ENCODE results near the gene HELQ. TPM values are rescaled to one million over a fixed set of nuclear protein-coding genes. Genes with fewer than 3 reads are reported as not detected.
A peak's percentile ranks its signal among the peaks of the same experiment; 100 is the strongest.

Gene HELQ
- total RNA-seq (2016; rRNA removed; fragmentation: Illumina TruSeq; extraction: Trizol), result 10.2 and 10.8 TPM in 2 replicates
- total RNA-seq (2016; cell fraction: cytosol; rRNA removed; fragmentation: Illumina TruSeq; extraction: Trizol; ENCODE audit: low read depth), result 8.7 and 9.7 TPM in 2 replicates
- total RNA-seq (2016; cell fraction: insoluble cytoplasmic fraction; rRNA removed; fragmentation: Illumina TruSeq; extraction: Trizol), result 10.4 and 11.8 TPM in 2 replicates
- total RNA-seq (2016; cell fraction: membrane; rRNA removed; fragmentation: Illumina TruSeq; extraction: Trizol), result 6.9 and 9.2 TPM in 2 replicates
- total RNA-seq (2016; cell fraction: nucleus; rRNA removed; fragmentation: Illumina TruSeq; extraction: Trizol), result 14.6 and 15.0 TPM in 2 replicates
- 6.6 and 7.1 TPM in 2 replicates for polyA plus RNA-seq (2011; rRNA removed)
- polyA plus RNA-seq (2011; cell fraction: cytosol; rRNA removed), result 4.3 and 5.6 TPM in 2 replicates
- 4.7 and 6.8 TPM in 2 replicates for polyA plus RNA-seq (2011; cell fraction: nucleus; rRNA removed)
- 4.0 and 6.0 TPM in 2 replicates for polyA plus RNA-seq (2012)
- 3.4 TPM in 2 replicates for polyA plus RNA-seq (2016; cell fraction: cytosol; fragmentation: Illumina TruSeq; extraction: Trizol; ENCODE audit: low read depth)
- 8.5 and 10.9 TPM in 2 replicates for polyA plus RNA-seq (2016; cell fraction: insoluble cytoplasmic fraction; fragmentation: Illumina TruSeq; extraction: Trizol; ENCODE audit: low read depth)
- polyA plus RNA-seq (2016; cell fraction: membrane; fragmentation: Illumina TruSeq; extraction: Trizol; ENCODE audit: low read depth), result 4.7 and 5.0 TPM in 2 replicates
- polyA plus RNA-seq (2016; cell fraction: nucleus; fragmentation: Illumina TruSeq; extraction: Trizol; ENCODE audit: insufficient read depth, low read depth), result 7.3 and 8.4 TPM in 2 replicates
- polyA minus RNA-seq (2011; rRNA and poly(A)+ RNA removed; ENCODE audit: low replicate concordance), result 11.5 and 14.8 TPM in 2 replicates
- polyA minus RNA-seq (2011; cell fraction: cytosol; rRNA and poly(A)+ RNA removed), result 6.1 and 8.0 TPM in 2 replicates
- polyA minus RNA-seq (2011; cell fraction: nucleus; rRNA and poly(A)+ RNA removed), result 24.8 and 27.5 TPM in 2 replicates
- Bru-seq, nascent RNA, result percentile 71 among the genes with signal in this experiment
- BruChase-seq, experiment 1, labeled RNA remaining after a 6-hour chase, result percentile 64 among the genes with signal in this experiment
- BruChase-seq, experiment 2, labeled RNA remaining after a 2-hour chase, result percentile 69 among the genes with signal in this experiment
- long read RNA-seq, experiment 1, transcript HELQ-202 (2 exons, 744 nt), result major isoform, 5 of 12 reads
- long read RNA-seq, experiment 1, partial matches to known transcripts, result 3 of 12 reads
- long read RNA-seq, experiment 1, other reads (novel, unspliced or antisense), result 1 of 12 reads
- long read RNA-seq, experiment 2, partial matches to known transcripts, result 6 of 17 reads
- long read RNA-seq, experiment 2, other reads (novel, unspliced or antisense), result 8 of 17 reads

DNA sequence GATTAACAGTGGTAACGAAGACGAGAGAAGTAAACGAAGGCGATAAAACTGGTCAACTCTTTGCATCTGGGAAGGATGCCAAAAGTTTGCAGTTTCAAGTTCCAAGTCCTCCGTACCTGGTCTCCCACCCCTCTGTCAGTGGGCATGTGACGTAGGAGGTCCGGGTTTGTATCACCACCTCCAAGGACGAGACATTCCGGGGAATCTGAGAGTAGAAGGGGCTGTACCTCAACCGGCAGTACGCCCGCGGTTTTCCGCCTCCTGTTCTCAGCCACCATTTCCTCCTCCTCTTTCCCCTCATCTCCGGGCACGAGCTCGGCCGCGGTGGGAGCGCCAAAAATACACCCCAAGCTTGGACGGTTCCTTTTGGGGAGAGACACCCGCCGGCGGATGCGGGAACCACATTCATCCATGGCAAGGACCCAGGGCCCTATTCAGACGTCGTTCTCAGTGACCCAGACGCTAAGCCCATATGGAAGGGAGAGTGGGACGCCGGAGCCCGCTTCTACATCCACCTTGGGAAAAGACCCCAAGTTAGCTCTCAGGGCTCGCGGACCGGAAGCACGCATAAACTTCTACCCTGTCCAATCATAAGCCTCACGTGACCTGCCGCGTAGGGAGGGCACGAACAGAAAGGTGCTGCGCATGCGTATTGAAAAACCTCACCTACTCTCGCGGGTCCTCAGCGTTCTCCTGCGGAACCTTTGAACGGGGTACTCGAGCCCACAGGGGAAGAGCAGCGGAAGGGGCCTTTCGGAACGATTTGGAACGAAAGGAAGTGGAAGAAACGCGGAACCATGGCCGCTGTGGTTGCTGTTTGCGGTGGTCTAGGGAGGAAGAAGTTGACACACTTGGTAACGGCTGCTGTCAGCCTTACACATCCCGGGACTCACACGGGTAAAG lies at the start of gene HELQ, which contains the start of gene MRPS18C:
Gene HELQ, minus strand, starts transcription at position 543 of the 903 bp plus-strand sequence. Its CDS starts 130 bp downstream, at position 413.
Gene MRPS18C, plus strand, starts transcription at position 778 of the 903 bp plus-strand sequence. Its CDS starts 20 bp downstream, at position 798.
- peaks cover 2 to 10% of the 10 kb centered on the region in 2 experiments; a peak in 3 of 5 replicates for H3K36me3 ChIP-seq (replicated peaks in 1 of 2; ENCODE audit: control insufficient read depth in 1 of 2, insufficient read depth in 2 of 2, low read length in 2 of 2)
- 0% methylated on average over 37 of the region's 58 CpGs for WGBS (ENCODE audit: low lambda C conversion rate)
- peak within 1 kb of the TSS; percentile 93 for H3K27ac ChIP-seq (ENCODE audit: extremely low read length, insufficient read depth, low read length)
- H3K9me3 ChIP-seq (ENCODE audit: low read length), result no peaks in the 10 kb centered on the region
- peaks cover 29% of the 10 kb centered on the region for H3K4me1 ChIP-seq (ENCODE audit: insufficient read depth, low read length)
- H4K20me1 ChIP-seq (ENCODE audit: insufficient read depth, low read length), result no peaks in the 10 kb centered on the region
- FAIRE-seq (peak; percentile 92), ATAC-seq (peak; percentile 95), DNase-seq (ENCODE audit: low spot score) (peak; percentile 99)
- H3K79me2 ChIP-seq (ENCODE audit: insufficient read depth, low read length), result peaks cover 42% of the 10 kb centered on the region
- H2AFZ ChIP-seq (ENCODE audit: low read length), result peak within 1 kb of the TSS; percentile 78
- no peaks in the 10 kb centered on the region; a peak in 1 of 5 replicates for H3K27me3 ChIP-seq (ENCODE audit: control insufficient read depth in 1 of 2, insufficient read depth in 2 of 2, low read length in 2 of 2)
- H3K4me3 ChIP-seq (replicated peaks in 1 of 3; ENCODE audit: insufficient read depth in 1 of 3, low read depth in 2 of 3, low read length in 3 of 3), result peak within 1 kb of the TSS; percentile 78 to 98 (median 90)
- BruUV-seq (replicated peaks), result TSS peak; percentile 65
- intact Hi-C loops (cut with micrococcal nuclease; ENCODE audit: unreplicated experiment), result loop anchor here (1.0 to 10.0 kb wide), 3 partner anchors 30 to 171 kb away; partner anchors contain the start of genes ABRAXAS1 and COQ2
- H3K4me2 ChIP-seq (ENCODE audit: low read depth, low read length), result peak within 1 kb of the TSS; percentile 93
- POLR2A ChIA-PET, result interaction anchor here (0.8 to 2.1 kb wide), 10 partner anchors 9 to 421 kb away, joined by 3 to 29 read pairs (median 4); partner anchors contain the start of genes ABRAXAS1, COPS4 and COQ2
- CTCF ChIA-PET (ENCODE audit: low intra/inter-chr PET ratio, low total read pairs), result no interaction called here
- peak within 1 kb of the TSS; percentile 94 for H3K9ac ChIP-seq (ENCODE audit: insufficient read depth, low read depth, low read length)
- in situ Hi-C loops (cut with HindIII; ENCODE audit: extremely low pct_ligation_motif_present, low pct_unique_long_range_greater_than_20kb), result no loop called here
- peak; percentile 23; the same call in 1 of the 2 replicates for TF ChIP-seq ZNF768 (CRISPR knock-in tag; IDR thresholded peaks at IDR 0.05)
- TF ChIP-seq DZIP1 (CRISPR knock-in tag; IDR thresholded peaks at IDR 0.05), result no peak; the same call in 1 of the 2 replicates
- peak; percentile 32; the same call in 1 of the 2 replicates for TF ChIP-seq SRY (CRISPR knock-in tag; IDR thresholded peaks at IDR 0.05)
- TF ChIP-seq ZNF570 (CRISPR knock-in tag; IDR thresholded peaks at IDR 0.05; ENCODE audit: borderline replicate concordance), result no peak
- TF ChIP-seq PAX8 (CRISPR knock-in tag; IDR thresholded peaks at IDR 0.05; ENCODE audit: borderline replicate concordance), result no peak; the same call in 1 of the 2 replicates
- no peak for TF ChIP-seq TAF15 (IDR thresholded peaks at IDR 0.05; ENCODE audit: low read depth, low read length, poor library complexity, severe bottlenecking)
- TF ChIP-seq HNRNPK (IDR thresholded peaks at IDR 0.05; ENCODE audit: low read depth, low read length, poor library complexity, severe bottlenecking), result no peak
- TF ChIP-seq ARNT2 (CRISPR knock-in tag; IDR thresholded peaks at IDR 0.05; ENCODE audit: low read depth), result peak; percentile 87; the same call in 1 of the 2 replicates
- TF ChIP-seq ZNF431 (CRISPR knock-in tag; IDR thresholded peaks at IDR 0.05; ENCODE audit: borderline replicate concordance, low read depth), result peak; percentile 87
- TF ChIP-seq, protein P1, sequence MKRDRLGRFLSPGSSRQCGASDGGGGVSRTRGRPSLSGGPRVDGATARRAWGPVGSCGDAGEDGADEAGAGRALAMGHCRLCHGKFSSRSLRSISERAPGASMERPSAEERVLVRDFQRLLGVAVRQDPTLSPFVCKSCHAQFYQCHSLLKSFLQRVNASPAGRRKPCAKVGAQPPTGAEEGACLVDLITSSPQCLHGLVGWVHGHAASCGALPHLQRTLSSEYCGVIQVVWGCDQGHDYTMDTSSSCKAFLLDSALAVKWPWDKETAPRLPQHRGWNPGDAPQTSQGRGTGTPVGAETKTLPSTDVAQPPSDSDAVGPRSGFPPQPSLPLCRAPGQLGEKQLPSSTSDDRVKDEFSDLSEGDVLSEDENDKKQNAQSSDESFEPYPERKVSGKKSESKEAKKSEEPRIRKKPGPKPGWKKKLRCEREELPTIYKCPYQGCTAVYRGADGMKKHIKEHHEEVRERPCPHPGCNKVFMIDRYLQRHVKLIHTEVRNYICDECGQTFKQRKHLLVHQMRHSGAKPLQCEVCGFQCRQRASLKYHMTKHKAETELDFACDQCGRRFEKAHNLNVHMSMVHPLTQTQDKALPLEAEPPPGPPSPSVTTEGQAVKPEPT (CRISPR knock-in tag; IDR thresholded peaks at IDR 0.05; ENCODE audit: low read depth), result no peak
- no peak for TF ChIP-seq ZNF703 (CRISPR knock-in tag; IDR thresholded peaks at IDR 0.05; ENCODE audit: borderline replicate concordance)
